Lower leg skin (tissue), 3 donors: ENCODE measurements around the gene SLIT3.

Source experiments
- POLR2A ChIP-seq, 2 donors: fragments of 450-650 bp; IDR thresholded peaks; one replicate each; pipeline ENCODE4 v1.6.1; 2016 to 2017; ENCODE audit warnings: antibody characterized with exemption in 2 of 2, mild to moderate bottlenecking in 1 of 2, moderate library complexity in 1 of 2
- TF ChIP-seq, protein P1 (sequence below), 3 donors: fragments of 450-650 bp; IDR thresholded peaks; one replicate each; pipeline ENCODE4 v1.5.1; 2016; ENCODE audit warnings: antibody characterized with exemption in 3 of 3, mild to moderate bottlenecking in 3 of 3, moderate library complexity in 2 of 3

DNA sequence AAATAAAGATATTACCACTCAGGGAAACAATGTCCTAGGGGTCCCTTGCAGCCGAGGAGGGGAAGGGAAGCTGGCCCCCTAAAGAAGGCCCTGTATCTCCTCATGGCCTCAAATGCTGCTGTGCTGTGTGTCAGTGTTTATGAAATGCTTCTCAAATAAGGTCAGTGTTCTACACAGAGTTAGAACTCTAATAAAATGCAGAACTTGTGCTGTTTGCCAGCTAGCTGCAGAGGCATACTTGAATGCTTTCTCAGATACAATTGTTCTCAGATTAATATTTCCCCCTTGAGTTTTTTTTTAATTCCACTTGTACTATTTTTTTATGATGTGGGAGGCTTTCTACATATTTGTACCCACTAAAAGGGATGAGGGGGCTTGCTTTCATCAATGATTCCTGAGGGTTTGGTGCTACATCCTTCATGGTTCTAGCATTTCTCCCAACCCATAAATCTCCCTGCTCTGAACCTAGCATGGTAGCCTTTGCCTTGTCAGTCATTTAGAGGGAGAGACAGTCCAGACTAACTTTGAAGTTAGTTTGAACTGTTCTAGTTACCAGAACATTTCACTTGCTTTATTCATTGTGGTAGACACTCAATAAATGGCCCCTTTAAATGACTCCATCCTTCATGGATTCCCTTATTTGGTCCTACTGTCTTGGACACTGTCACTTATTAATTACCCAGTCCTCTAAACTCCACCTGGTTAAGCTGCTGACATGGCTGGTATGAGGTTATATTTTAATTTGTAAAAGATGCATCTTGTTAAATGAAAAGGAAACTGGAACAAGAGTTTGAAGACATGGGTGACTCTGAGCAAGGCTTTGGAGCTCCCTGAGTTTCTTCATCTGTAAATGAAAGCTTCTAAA is 12.6 kb downstream of the SLIT3 start:
- TF ChIP-seq, protein P1, sequence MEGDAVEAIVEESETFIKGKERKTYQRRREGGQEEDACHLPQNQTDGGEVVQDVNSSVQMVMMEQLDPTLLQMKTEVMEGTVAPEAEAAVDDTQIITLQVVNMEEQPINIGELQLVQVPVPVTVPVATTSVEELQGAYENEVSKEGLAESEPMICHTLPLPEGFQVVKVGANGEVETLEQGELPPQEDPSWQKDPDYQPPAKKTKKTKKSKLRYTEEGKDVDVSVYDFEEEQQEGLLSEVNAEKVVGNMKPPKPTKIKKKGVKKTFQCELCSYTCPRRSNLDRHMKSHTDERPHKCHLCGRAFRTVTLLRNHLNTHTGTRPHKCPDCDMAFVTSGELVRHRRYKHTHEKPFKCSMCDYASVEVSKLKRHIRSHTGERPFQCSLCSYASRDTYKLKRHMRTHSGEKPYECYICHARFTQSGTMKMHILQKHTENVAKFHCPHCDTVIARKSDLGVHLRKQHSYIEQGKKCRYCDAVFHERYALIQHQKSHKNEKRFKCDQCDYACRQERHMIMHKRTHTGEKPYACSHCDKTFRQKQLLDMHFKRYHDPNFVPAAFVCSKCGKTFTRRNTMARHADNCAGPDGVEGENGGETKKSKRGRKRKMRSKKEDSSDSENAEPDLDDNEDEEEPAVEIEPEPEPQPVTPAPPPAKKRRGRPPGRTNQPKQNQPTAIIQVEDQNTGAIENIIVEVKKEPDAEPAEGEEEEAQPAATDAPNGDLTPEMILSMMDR (IDR thresholded peaks at IDR 0.05) = no peak
- no peak for TF ChIP-seq POLR2A (IDR thresholded peaks at IDR 0.05)
